Stimulated activated CD8-positive, alpha-beta memory T cell treated with anti-CD3 and anti-CD28 coated beads, Interleukin-2, amount 100 ng/mL, for 48 hours (primary cell): ENCODE measurements around the gene ZNF512B.
"Not testable (repeated sequence)": the region's sequence is repeated elsewhere in the genome, so short reads cannot be mapped to it uniquely, and the experiment has no call there.

Experiments
- DNase-seq, 2 donors: peaks; one replicate each; pipeline ENCODE4 v3.0.0-alpha.2; 2020; ENCODE audit warnings: low read depth in 2 of 2

ZNF512B gene, protein sequence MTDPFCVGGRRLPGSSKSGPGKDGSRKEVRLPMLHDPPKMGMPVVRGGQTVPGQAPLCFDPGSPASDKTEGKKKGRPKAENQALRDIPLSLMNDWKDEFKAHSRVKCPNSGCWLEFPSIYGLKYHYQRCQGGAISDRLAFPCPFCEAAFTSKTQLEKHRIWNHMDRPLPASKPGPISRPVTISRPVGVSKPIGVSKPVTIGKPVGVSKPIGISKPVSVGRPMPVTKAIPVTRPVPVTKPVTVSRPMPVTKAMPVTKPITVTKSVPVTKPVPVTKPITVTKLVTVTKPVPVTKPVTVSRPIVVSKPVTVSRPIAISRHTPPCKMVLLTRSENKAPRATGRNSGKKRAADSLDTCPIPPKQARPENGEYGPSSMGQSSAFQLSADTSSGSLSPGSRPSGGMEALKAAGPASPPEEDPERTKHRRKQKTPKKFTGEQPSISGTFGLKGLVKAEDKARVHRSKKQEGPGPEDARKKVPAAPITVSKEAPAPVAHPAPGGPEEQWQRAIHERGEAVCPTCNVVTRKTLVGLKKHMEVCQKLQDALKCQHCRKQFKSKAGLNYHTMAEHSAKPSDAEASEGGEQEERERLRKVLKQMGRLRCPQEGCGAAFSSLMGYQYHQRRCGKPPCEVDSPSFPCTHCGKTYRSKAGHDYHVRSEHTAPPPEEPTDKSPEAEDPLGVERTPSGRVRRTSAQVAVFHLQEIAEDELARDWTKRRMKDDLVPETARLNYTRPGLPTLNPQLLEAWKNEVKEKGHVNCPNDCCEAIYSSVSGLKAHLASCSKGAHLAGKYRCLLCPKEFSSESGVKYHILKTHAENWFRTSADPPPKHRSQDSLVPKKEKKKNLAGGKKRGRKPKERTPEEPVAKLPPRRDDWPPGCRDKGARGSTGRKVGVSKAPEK

DNA sequence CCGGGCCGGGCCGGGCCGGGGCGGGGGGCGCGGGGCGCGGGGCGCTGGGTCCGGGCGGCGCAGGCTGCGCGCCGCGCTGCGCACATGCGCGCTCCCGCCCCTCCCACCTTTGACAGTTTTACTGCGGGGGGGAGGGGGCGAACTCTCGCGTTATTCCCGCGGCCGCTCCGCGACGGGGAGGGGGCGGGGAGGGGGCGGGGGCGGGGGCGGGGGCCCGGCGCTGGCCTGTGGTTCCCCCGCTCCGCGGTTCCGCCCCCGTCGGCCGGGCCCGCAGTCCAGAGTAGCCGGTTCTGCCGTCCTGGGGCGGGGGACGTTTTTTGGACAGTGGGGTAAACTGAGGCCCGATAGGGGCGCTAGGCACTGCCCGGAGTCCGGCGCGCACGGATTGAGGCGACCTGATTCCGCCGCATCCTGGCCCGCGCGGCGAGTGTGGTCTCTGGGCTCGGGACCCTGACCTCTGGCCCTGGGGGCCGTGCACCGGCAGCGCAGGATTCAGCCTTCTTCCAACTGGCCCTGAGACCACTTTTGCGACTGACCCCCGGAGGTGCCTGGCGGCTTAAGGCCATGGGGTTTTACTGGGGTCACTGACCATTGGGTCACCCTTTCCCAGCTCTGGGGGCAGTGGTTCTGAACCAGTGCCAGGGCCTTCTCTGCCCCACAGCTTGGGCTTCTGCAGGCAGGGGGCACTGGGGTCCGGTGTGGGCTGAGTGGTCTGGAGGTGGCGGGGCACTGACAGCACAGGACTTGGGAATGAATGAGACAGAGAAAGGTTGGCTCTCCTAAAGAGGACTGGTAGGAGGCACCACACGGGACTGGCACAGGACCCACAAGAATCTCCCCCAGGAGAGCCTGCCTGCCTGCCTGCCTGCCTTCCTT is at the start of gene ZNF512B:
Gene ZNF512B, minus strand, starts transcription at position 93 of the 876 bp plus-strand sequence. CDS start 1,980 bp downstream, outside the sequence.
- no peak for DNase-seq

DNA sequence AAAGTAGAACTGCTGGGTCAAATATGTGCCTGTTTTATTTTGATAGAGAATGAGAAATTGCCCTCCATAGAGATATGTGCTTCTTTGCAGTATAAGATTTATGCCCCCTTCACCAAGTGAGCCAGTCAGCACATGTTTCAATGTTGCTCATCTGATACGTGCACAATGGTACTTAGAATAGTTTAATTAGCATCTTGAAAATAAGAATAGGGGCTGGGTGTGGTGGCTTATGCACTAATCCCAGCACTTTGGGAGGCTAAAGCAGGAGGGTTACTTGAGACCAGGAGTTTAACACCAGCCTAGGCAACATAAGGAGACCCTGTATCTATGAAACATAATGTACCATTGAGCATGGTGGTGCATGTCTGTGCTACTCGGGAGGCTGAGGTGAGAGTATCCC is 45.9 kb upstream of the ZNF512B start:
- no peak for DNase-seq

DNA sequence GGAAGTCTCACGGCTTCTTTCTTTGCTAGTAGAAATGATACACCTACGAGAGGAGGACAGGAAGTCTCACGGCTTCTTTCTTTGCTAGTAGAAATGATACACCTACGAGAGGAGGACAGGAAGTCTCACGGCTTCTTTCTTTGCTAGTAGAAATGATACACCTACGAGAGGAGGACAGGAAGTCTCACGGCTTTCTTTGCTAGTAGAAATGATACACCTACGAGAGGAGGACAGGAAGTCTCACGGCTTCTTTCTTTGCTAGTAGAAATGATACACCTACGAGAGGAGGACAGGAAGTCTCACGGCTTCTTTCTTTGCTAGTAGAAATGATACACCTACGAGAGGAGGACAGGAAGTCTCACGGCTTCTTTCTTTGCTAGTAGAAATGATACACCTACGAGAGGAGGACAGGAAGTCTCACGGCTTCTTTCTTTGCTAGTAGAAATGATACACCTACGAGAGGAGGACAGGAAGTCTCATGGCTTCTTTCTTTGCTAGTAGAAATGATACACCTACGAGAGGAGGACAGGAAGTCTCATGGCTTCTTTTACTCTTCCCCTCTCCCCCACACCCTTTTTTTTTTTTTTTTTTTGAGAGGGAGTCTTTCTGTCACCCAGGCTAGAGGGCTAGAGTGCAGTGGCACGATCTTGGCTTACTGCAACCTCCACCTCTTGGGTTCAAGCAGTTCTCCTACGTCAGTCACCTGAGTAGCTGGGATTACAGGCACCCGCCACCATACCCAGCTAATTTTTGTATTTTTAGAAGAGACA is 42.8 kb upstream of the ZNF512B start:
- DNase-seq, result not testable (repeated sequence)

DNA sequence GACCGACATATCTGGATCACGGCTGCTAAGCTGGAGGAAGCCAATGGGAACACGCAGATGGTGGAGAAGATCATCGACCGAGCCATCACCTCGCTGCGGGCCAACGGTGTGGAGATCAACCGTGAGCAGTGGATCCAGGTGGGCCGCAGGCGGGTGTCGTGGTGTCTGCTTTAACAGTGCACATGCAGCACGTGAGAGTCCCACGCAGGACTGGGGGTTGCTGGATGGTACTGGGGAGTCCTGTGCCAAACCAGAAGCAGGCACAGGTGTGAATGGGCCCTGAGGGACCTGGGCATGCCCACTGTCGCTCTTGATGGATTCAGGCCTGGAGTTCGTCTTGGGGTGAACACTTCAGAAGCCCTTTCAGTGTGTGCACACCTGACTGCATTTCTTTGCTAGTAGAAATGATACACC is 41.6 kb upstream of the ZNF512B start:
- no peak for DNase-seq

DNA sequence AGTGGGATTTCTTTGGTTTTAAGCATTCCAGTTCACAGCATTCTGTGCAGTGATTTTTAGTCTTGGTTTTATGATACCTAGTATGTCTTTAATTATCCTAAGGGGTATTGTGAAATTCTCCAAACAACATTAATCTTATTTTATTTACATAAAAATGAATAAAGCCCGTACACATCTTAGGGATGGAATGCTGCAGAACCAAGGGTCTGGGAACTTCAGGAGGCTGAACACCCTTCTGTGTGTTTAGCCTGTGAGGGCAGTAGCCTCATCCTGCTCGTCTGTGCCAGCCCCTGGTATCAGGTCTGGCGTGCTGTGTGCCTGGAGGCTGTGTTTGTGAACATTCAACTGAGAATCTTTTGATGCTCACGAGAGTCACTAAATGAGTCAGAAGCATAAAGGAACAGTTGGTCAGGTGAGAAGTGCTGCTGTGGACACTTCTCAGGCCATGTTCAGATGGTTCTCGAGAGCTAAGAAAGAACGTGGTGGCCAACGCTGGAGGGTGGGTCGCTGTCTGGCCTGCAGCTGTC is 41.0 kb upstream of the ZNF512B start:
- no peak for DNase-seq

DNA sequence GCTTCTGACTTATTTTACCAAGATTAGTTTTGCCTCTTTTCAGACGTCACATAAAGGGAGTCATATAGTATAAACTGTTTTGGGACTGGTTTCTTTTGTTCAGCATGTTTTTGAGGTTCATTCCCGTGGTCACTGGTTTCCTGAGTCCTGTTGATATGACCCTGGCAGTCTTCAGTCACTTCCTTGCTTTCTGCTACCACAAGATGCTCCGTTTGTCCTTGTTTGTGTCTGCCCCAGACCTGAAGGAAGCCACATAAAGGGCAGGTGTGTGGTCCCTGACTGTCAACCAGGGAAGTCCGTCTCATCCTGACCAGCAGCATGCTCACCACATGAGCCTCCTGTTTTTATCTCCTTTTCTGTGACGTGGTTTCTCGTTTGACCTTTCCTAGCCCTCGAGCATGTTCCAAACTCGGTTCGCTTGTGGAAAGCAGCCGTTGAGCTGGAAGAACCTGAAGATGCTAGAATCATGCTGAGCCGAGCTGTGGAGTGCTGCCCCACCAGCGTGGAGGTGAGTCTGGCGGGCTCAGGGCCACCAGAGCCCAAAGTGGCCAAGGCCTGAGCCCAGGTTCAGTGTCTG is 40.2 kb upstream of the ZNF512B start:
- DNase-seq, result no peak

DNA sequence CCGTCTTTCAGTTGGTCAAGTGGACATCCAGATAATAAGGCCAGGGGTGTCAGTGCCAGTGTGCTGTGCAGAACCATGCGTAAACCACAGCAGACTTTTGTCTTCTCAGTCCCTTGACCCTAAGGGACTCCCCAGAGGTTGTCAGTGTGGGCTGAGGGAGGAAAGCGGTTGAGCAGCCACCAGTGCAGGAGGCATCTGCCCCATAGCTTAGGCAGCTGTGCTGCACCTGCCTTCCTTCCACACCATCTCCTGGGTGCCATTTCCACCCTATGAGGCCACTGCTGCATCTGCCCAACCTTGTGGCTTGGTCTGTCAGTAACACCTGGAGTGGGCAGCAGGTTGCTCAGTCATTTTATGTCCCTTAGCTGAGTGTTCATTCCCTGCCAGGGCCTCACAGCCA is 37.2 kb upstream of the ZNF512B start:
- no peak for DNase-seq

DNA sequence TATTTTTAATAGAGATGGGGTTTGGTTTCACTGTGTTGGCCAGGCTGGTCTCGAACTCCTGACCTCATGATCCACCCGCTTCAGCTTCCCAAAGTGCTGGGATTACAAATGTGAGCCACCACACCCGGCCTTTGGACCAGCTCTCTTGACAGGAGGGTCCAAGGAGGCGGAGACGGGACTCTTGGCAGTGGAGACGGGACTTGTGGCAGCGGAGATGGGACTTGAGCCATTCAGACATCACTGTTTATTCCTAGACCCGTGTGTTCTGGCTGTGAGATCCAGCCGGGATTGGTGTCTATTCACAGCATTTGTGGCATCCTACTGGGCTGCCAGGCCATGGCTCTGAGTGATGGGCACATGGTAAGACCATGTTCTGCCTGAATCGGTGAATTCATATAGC is 36.8 kb upstream of the ZNF512B start:
- DNase-seq, result no peak

DNA sequence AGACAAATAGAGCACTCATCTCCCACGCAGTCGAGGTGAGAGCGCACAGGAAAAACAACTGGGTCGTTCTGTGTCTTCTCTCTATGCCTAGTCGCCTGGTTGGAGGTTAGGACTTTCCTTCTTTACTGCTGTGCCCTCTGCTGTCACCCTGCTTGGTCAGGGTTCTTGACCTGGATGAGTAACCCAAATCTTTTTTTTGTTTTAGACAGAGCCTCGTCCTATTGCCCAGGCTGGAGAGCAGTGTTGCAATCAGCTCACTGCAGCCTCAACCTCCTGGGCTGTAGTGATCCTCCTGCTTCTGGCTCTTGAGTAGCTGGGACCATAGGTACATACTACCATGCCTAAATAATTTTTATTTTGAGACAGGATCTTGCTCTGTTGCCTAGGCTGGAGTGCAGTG is 35.7 kb upstream of the ZNF512B start:
- DNase-seq, result no peak

DNA sequence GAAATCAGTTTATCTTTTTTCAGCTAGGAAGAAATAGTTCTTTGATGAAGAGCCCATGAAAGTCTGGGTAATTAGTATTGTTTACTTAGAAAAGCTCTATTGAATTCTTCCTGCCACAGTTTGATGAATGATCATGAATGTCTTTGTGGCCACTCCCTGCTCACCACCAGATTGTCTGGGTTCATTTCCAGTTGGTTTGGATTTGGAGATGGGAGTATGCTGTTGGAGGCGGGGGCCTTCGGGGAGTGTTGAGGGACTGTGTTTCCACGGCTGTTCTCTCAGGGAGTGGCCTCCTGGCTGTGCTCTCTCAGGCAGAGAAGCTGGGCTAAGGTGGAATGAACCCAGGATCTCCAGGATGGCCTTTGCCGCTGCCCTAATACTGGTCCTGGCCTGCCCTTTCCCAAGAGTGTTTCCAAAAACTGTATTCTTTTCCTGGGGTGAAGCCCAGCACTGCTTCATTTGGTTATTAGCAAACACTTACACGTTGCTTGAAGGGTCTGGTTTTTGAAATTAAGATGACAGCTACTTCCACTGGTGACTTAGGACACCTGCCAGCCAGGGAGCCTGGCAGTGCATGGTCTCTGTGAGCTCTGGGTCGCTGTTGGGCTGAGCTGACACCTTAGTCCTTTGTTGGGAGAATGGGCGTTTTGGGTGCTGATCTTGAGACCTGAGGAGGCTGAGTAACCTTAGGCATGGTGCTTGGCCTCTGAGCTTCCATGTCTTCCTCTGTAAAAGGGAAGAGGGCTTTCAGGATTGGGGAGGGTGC is 34.4 kb upstream of the ZNF512B start:
- no peak for DNase-seq

DNA sequence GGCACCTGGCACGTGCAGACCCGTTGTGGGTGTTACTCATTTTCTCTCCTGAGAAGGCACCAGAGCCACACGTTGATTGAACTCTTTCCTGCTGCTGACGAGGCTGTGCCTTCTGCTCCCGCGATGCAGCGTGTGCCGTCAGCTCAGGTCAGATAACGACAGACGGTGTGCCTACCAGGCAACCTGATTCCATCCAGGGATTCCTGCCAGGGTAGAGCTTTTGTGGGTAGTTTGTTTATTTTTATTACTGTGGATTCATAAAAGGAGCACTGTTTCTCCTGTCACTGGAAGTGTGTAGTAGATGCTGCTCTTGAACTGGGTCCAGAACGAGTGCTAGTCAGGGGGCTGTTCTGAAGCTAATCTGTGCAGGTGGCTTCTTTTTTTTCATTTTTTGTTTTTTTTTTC is 31.9 kb upstream of the ZNF512B start:
- no peak for DNase-seq

DNA sequence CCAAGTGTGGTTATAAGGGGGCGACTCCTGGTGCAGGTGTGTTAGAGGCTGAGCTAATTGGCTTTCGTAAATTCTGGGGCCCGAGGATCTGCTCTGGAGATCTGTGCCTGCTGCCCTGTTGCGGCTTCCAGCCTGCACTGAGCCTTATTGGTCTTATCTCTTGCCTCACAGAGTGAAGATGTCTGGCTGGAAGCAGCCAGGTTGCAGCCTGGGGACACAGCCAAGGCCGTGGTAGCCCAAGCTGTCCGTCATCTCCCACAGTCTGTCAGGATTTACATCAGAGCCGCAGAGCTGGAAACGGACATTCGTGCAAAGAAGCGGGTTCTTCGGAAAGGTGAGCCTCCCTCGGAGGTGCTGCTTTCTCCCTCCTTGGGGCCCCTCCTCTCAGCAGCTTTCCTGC is 31.2 kb upstream of the ZNF512B start:
- no peak for DNase-seq

DNA sequence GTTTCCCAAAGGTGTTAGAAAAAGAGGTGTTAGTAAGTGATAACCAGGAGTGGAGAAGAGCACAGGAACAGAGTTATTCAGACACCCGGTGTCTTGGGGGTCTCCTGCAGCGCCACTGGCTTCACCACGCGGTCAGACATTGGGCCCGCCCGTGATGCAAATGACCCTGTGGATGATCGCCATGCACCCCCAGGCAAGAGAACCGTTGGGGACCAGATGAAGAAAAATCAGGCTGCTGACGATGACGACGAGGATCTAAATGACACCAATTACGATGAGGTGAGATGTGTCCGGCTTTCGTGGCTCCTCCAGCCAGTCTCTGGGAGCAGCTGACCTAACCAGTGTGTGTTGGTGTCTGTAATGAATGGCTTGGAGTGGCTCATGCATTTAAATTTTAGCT is 13.2 kb upstream of the ZNF512B start:
- no peak for DNase-seq

DNA sequence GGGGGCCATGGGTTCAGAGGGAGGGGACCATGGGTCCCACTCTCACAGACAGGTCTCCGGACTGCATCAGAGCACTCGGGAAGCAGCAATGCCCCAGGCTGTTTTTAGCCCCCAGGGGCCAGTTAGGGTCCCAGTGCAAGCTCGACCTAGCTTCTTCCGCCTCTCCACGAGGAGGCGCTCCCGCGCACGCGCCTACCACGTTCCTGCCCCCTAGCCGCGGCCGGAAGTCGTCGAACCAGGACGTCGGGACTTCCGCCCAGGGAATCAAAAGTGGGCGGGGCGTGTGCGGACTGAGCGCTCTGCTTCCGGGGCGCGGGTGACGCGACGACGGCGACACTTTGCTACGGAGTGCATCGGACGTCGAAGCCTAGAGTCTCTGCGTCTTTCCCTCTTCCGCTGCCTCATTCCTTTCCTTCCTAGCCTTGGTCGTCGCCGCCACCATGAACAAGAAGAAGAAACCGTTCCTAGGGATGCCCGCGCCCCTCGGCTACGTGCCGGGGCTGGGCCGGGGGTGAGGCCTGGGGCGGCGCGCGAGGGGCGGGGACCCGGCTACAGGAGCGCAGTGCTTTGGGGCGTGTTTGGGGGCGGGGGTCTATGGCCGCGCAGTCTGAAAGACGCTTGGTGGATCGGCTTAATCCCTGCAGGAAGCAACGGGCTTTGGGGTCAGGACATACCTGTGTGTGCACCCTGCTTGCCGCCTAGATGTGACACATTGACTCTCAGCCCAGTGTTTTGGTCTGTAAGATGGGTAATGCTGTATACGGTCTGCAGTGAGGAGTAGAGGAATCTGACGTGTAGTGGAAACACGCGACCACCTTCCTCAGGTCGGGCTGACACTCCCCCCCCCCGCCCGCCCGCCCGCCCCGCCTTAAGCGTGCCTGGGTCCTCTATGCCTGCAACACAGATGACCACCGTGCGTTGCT is 11.3 kb upstream of the ZNF512B start, which contains the start of gene PRPF6:
Gene PRPF6, plus strand, starts transcription at position 327 of the 923 bp plus-strand sequence. Its CDS starts 114 bp downstream, at position 441.
- DNase-seq, result peak; percentile 94

DNA sequence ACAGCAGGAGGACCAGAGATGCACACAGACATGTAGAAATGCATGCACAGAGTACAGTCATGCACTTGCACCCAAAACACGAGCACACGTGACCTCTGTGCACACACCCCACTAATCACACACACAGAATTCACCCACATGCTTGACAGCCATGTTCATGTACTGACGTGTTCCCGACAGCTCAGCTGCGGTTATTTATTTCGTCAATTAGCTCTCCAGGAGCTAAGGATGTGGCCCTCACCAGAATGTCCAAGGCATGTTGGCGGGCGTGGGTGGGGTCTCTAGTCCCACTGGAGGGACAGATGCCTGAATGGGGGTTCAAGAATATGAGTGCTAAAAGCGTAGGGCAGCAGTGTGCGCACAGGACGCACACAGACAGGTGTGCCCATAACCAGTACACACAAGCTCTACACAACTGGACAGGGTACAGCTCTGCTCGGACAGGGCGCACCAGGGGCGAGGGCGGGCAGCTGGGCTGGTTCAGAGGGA is 10.6 kb upstream of the ZNF512B start:
- no peak for DNase-seq

DNA sequence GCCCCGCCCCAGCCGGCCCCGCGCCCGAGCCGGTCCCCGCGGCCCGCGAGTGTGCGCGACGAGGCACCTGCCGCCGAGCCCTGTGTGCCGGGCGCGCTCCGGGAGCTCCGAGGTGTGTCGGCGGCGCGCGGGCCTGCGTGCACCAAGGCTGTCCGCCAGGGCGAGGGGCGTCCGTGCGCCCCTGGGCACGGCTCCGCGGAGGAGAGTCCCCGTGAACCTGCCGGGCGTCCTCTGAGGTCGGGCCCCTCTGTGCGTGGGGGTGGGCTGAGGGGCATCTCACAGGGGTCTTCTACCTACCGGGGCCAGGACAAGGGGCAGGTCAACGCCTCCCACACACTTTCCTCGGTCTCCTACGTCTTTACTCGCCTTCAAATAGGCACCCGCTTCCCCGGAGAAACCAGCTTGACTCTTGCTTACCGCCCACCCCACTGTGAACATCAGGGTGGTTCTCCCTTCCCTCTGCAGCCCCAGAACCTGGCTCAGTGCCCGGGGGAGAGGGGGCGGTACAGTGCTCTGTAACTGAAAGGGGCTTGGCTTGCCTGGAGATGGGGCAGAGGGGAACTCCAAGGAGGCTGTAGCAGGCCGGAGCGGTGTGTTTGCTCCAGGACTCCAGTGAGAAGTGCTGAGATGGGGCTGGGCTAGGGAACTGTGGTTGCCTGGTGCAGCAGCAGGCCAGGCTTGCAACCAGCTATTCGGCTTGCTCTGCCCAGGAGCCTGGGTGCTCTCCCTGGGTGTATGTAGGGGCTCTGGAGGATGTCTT is 10.0 kb upstream of the ZNF512B start, which contains the start of gene SAMD10:
Gene SAMD10, minus strand, starts transcription at position 86 of the 760 bp plus-strand sequence. CDS start 175 bp downstream, outside the sequence.
- DNase-seq, result peak; percentile 85 to 86

DNA sequence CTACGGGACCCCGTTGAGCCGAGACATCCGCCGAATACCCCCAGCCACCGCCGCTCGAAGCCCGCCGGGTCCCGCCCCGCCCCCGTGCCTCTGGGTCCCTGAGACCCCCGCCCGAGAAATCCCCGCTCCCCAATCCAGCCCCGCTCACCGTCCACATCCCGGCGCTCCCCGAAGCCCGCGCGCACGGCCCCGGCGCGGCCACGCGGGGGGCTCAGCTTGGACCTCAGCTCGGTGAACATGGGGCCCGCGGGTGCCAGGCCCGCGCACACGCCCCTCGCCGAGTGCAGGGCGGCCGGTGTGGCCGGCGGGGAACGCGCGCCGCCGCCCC is 9.5 kb upstream of the ZNF512B start:
- no peak for DNase-seq
